ENCODE results near the gene OR5L2.
"Not testable (repeated sequence)": the region's sequence is repeated elsewhere in the genome, so short reads cannot be mapped to it uniquely, and the experiment has no call there.

OR5L2 gene

GRCh38 chr11:55826919-55827318, at the start of gene OR5L2:
TSS of gene OR5L2 (plus strand) at chr11:55827219. CDS start at chr11:55827219, 0 bp downstream.
- no peak for DNase-seq (ENCODE audit: low read depth in 2 of 2)

DNA sequence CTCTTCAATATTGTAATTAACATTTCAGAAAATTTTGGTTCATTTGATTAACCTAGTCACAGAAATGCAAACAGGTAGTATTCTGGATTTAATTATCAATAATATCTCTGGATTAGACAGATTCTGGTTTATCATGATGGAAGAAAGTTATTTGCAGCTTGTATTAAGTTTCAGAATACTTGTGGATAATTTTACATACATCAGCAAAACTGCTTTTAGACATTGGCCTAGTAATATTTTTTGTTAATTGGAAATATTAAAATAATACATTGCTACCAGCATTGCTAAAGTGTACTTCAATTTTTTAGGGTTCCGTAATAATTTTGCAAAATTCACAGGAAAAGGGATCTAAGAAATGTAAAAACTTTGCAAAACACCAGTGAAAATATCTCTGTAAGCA, 35.4 kb upstream of the OR5L2 start:
- no peak for DNase-seq (ENCODE audit: low read depth in 2 of 2)

- no peak for DNase-seq (ENCODE audit: low read depth in 2 of 2)
Observed at GRCh38 chr11:55793321-55793720, 33.7 kb upstream of the OR5L2 start.

- DNase-seq (ENCODE audit: low read depth in 2 of 2): no peak
Observed at GRCh38 chr11:55795256-55795655, 31.8 kb upstream of the OR5L2 start, which contains the start of gene OR5D14. TSS of gene OR5D14 (plus strand) at chr11:55795556. CDS start at chr11:55795556, 0 bp downstream.

DNA sequence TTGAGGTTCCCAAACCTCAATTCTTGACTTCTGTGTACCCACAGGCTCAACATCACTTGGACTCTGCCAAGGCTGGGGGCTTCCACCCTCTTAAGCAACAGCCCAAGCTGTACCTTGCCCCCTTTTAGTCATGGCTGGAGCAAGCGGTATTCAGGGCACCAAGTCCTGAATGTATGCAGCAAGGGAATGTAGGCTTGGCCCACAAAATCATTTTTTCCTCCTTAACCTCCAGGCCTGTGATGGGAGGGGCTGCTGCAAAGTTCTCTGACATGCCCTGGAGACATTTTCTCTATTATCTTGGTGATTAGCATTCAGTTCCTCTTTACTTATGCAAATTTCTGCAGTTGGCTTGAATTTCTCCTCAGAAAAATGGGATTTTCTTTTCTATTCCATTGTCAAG, 20.8 kb upstream of the OR5L2 start:
- no peak for DNase-seq (ENCODE audit: low read depth in 2 of 2)

GRCh38 chr11:55811067-55811466, 16.0 kb upstream of the OR5L2 start, which contains the start of gene OR5L1:
TSS of gene OR5L1 (plus strand) at chr11:55811367. CDS start at chr11:55811467, 100 bp downstream.
- no peak for DNase-seq (ENCODE audit: low read depth in 2 of 2)

DNA sequence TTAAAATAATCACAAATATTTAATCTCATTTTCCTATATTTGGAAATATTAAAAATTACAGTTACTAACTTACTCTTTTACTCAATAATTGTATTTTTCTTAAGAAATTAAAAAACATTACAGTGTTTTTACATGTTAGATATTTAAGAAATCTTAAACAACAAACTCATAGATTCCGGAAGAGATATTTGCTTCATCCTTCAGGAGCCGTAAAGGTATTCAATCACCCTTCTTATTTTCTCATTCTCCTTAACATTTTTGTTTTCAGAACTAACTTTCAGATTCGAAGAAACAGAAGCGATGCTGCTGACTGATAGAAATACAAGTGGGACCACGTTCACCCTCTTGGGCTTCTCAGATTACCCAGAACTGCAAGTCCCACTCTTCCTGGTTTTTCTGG, 7.7 kb upstream of the OR5L2 start, which contains the start of gene OR5D18:
Gene OR5D18 (plus strand): TSS at position 301 of the 400 bp plus-strand sequence. CDS start 0 bp downstream, at position 301.
- no peak for DNase-seq (ENCODE audit: low read depth in 2 of 2)

DNA sequence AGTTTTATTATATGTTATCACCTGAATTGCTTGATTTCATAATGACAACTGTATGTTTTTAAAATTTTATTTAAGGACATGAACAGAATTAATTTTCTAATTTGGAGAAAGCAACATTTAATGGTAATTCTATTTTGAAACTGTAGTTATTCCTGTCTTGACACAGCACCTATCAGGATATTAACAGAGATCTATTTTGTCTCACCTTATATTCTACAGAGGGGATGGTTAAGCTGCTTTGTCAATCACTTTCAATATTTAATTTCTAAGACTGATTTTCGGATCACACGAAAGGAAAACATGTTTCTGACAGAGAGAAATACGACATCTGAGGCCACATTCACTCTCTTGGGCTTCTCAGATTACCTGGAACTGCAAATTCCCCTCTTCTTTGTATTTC, 11.4 kb downstream of the OR5L2 start, which contains the start of gene OR5D16:
Gene OR5D16 (plus strand): TSS at position 301 of the 400 bp plus-strand sequence. CDS start 0 bp downstream, at position 301.
- no peak for DNase-seq (ENCODE audit: low read depth in 2 of 2)

DNA sequence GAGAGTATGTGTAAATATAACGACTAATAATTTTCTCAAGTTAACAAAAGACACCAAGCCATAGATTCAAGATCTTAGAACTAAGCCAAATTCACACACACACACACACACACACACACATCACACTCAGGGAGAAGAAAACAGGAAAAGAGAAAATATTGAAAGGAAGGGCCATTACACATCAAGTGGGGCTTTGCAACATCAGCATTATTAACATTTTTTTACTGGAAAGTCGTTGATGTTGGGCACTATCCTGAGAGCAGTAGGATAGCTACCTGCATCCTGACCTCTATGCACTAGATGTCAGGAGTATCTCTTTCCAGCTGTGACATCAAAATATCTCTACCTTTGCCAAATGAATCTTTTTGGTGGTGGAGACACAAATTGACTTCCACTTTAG, 20.4 kb downstream of the OR5L2 start:
- DNase-seq (ENCODE audit: low read depth in 2 of 2): no peak

- no peak for DNase-seq (ENCODE audit: low read depth in 2 of 2)
Observed at GRCh38 chr11:55849037-55849436, 22.0 kb downstream of the OR5L2 start.

DNA sequence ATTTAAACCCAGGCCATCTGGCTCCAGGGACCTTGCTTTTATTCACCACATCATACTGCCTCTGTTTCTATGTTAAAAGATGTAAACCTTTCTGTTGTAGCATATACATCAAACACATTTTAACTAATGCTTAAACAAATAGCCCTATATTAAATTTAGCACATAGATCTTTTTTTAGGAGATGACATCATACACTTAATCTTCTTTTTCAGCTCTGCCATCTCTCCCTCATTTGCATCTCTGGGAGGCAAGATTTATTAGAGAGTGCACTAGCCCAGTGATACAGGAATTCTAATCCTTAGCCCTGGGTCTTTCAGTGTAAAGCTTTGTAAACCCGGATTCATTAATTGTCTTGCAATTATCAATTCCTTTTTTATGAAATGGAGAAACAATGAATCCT, 25.1 kb downstream of the OR5L2 start:
- no peak for DNase-seq (ENCODE audit: low read depth in 2 of 2)

- DNase-seq (ENCODE audit: low read depth in 2 of 2): no peak
Observed at GRCh38 chr11:55854704-55855103, 27.7 kb downstream of the OR5L2 start.

DNA sequence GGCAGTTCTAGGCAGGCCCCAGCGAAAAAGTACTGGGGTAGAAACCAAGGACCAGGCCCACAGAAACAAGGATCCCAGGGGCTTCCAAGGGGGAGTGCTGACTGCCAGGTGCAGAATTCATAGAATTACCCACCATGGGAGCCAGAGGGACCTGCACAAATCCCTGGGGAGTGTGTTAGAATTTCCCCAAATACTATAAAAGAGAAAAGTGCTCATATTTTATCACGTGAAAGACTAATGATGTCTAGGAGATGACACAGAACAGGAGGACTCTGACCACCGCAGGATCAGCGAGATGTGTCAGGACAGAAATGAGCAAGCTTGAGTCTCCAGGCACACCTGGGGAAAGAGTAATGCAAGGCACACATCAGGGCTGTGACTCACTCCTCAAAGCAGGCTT, 40.3 kb downstream of the OR5L2 start:
- DNase-seq (ENCODE audit: low read depth in 2 of 2): not testable (repeated sequence)

DNA sequence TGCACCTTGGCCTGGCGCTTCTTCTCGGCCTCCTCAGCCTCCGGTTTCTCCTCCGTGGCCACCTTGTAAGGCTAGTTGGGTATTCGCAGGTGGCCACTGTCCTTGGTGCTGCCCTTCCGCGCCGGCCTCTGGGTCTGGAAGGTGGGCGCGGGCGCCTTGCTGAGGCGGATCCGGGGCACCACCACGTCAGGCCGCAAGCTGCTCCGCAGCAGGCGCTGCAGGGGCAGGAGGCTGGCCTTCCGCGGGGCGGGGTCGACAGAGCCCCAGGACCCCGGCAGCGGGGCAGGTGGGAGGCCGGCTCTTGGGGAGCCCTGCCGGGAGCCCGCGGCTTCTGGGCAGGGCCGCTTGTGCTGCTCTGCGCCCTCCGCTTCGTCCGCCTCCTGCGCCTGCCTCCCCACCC, 45.7 kb downstream of the OR5L2 start:
- DNase-seq (ENCODE audit: low read depth in 2 of 2): not testable (repeated sequence)

- DNase-seq (ENCODE audit: low read depth in 2 of 2): not testable (repeated sequence)
Observed at GRCh38 chr11:55873146-55873545, 46.1 kb downstream of the OR5L2 start.

Measured in fibroblast of skin of left quadriceps (primary cell).